GM23338 (cell line): Measurements from ENCODE around the gene HLCS.

Source experiments
- CTCF ChIP-seq, 2 experiments: fragments of 200-600 bp in 1 of 2; sonication (generic) in 1 of 2; conservative IDR thresholded peaks; 2 replicates each; pipeline versions ENCODE4 v1.5.1 to v1.6.1; 2016 to 2017; ENCODE audit warnings: antibody characterized with exemption in 2 of 2, low read depth in 2 of 2, mild to moderate bottlenecking in 2 of 2, moderate library complexity in 1 of 2
- ETS1 ChIP-seq: IDR thresholded peaks from 2 replicates; pipeline ENCODE4 v1.6.1; 2016; ENCODE audit warnings: antibody characterized with exemption
- EZH2 ChIP-seq: fragments of 200-600 bp; sonication (generic); IDR thresholded peaks from one replicate; pipeline ENCODE4 v1.8.0; 2017; ENCODE audit warnings: antibody characterized with exemption, mild to moderate bottlenecking, low read depth; ENCODE audit not compliant: unreplicated experiment
- EZH2phosphoT487 ChIP-seq: fragments of 200-600 bp; sonication (generic); IDR thresholded peaks from one replicate; pipeline ENCODE4 v1.8.1; 2018; ENCODE audit warnings: antibody characterized with exemption; ENCODE audit not compliant: unreplicated experiment
- JUNB ChIP-seq: IDR thresholded peaks from one replicate; pipeline ENCODE4 v1.6.1; 2016; ENCODE audit warnings: antibody characterized with exemption; ENCODE audit not compliant: unreplicated experiment
- POLR2AphosphoS5 ChIP-seq: IDR thresholded peaks from 2 replicates; pipeline ENCODE4 v1.6.1; 2016; ENCODE audit warnings: antibody characterized with exemption, low read depth
- REST ChIP-seq: IDR thresholded peaks from one replicate; pipeline ENCODE4 v1.6.1; 2018; ENCODE audit warnings: antibody characterized with exemption; ENCODE audit not compliant: unreplicated experiment

- TF ChIP-seq CTCF (conservative IDR thresholded peaks at IDR 0.05; ENCODE audit: low read depth in 2 of 2) (peak in 1 of 2 experiments; percentile 13; a peak in 2 of 4 replicates), JUNB (no peak), EZH2phosphoT487 (peak; percentile 58), POLR2AphosphoS5 (no peak), EZH2 (peak; percentile 98), REST (no peak), ETS1 (no peak)
Observed at GRCh38 chr21:36706951-36707762, 259.3 kb downstream of the HLCS start.
